Measurements from ENCODE around the gene APBB2. TPM values are rescaled to one million over a fixed set of nuclear protein-coding genes. Genes with fewer than 3 reads are reported as not detected.
A peak's percentile ranks its signal among the peaks of the same experiment; 100 is the strongest.

The APBB2 gene
- total and polyA plus RNA-seq, 2 experiments from 2014 or later = 24.1 to 61.0 TPM

DNA sequence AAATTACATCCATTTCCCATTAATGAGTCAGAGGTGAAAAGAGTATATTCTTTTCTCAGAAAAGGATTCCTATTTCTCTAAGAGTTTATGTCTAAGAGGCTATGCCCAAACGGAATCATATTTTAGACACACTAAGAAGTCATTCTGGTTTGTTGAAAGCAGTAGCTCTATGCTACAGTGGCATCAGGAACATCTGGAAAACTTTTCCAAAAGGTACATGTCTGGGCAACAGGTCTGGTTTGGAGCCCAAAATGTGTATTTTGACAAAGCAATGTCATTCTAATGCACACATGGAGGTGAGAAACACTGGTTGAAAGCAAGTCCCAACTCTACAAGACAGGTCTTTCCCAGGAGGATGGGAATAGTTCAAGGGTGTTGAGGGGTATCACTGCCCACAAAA is 56.1 kb downstream of the APBB2 start:
- Histone ChIP-seq H3K9me2 (ENCODE audit: insufficient read depth) (no peaks in the 10 kb centered on the region), H3K79me2 (ENCODE audit: insufficient read depth) (peaks cover 75% of the 10 kb centered on the region), H3K9me3 (ENCODE audit: low read depth) (no peaks in the 10 kb centered on the region), H3K9ac (no peak overlapping the region), H3K4me1 (ENCODE audit: insufficient read depth) (peaks cover 64% of the 10 kb centered on the region), H3F3A (ENCODE audit: insufficient read depth) (peaks cover 78% of the 10 kb centered on the region), H3K4me2 (ENCODE audit: unreplicated experiment) (no peak overlapping the region), H3K27ac (no peak overlapping the region), H2AFZ (no peak overlapping the region), H4K20me1 (ENCODE audit: insufficient read depth) (no peaks in the 10 kb centered on the region; the same call in 1 of the 2 replicates), H3K36me3 (ENCODE audit: low read depth) (no peaks in the 10 kb centered on the region), H3K27me3 (replicated peaks; ENCODE audit: insufficient read depth) (no peaks in the 10 kb centered on the region), H3K4me3 (no peak overlapping the region)
- TF ChIP-seq EZH2phosphoT487 (IDR thresholded peaks at IDR 0.05; ENCODE audit: insufficient read depth, low read depth) = no peak
- TF ChIP-seq EZH2 (IDR thresholded peaks at IDR 0.05; ENCODE audit: insufficient read depth, poor library complexity, severe bottlenecking) = no peak
- in situ Hi-C loops (cut with MboI) = no loop called here
- no peak for DNase-seq
- 88 to 97% methylated on average over 1 of the region's 1 CpG for WGBS, 2 experiments (ENCODE audit: low coverage in 1 of 2, low lambda C conversion rate in 2 of 2, missing lambda C conversion rate in 2 of 2)

DNA sequence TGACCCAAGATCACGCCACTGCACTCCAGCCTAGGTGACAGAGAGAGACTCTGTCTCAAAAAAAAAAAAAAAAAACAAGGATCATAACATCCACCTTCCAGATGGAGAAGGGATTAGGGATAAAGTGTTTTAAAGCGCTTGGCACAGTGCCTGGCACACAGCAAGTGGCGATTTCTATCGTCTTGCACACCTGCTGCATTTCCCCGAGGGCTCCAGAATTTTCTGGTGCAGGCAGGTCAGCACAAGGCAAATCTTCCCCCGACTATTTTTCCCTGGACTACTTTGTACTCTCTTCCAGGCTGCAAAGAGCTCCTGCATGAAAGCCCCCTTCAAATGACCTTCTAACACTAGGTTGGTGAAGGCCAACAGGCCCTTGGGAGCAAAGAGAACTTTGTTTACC is 57.3 kb downstream of the APBB2 start:
- in situ Hi-C loops (cut with MboI) = no loop called here
- Histone ChIP-seq H3F3A (ENCODE audit: insufficient read depth) (peaks cover 73% of the 10 kb centered on the region), H3K4me3 (no peak overlapping the region), H3K9me2 (ENCODE audit: insufficient read depth) (no peaks in the 10 kb centered on the region), H3K4me2 (ENCODE audit: unreplicated experiment) (no peak overlapping the region), H3K36me3 (ENCODE audit: low read depth) (no peaks in the 10 kb centered on the region), H3K4me1 (ENCODE audit: insufficient read depth) (peaks cover 64% of the 10 kb centered on the region), H3K27me3 (replicated peaks; ENCODE audit: insufficient read depth) (no peaks in the 10 kb centered on the region), H3K9ac (no peak overlapping the region), H3K79me2 (ENCODE audit: insufficient read depth) (peaks cover 75% of the 10 kb centered on the region), H3K9me3 (ENCODE audit: low read depth) (no peaks in the 10 kb centered on the region), H4K20me1 (ENCODE audit: insufficient read depth) (no peaks in the 10 kb centered on the region), H3K27ac (peak overlapping the region; percentile 67), H2AFZ (no peak overlapping the region)
- no peak for TF ChIP-seq EZH2 (IDR thresholded peaks at IDR 0.05; ENCODE audit: insufficient read depth, poor library complexity, severe bottlenecking)
- no peak for TF ChIP-seq EZH2phosphoT487 (IDR thresholded peaks at IDR 0.05; ENCODE audit: insufficient read depth, low read depth)
- WGBS, 2 experiments (ENCODE audit: low coverage in 1 of 2, low lambda C conversion rate in 2 of 2, missing lambda C conversion rate in 2 of 2) = 73 to 87% methylated on average over 6 of the region's 6 CpGs
- DNase-seq = no peak

DNA sequence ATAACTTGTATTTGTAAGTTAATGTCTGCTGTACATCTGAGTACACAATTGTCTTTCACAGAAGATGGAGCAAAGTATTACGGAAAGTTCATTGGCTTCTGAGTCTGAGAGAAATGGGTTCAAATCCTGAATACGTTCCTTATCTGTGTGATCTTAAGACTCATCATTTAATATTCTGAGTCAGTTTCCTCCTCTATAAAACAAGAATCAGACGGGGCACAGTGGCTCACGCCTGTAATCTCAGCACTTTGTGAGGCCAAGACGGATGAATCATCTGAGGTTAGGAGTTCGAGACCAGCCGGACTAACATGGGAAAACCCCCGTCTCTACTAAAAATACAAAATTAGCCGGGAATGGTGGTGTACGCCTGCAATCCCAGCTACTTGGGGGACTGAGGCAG is 57.8 kb downstream of the APBB2 start:
- peaks cover 75% of the 10 kb centered on the region for H3K79me2 ChIP-seq (ENCODE audit: insufficient read depth)
- no peaks in the 10 kb centered on the region for H3K9me2 ChIP-seq (ENCODE audit: insufficient read depth)
- H3K36me3 ChIP-seq (ENCODE audit: low read depth) = no peaks in the 10 kb centered on the region
- no peaks in the 10 kb centered on the region for H3K9me3 ChIP-seq (ENCODE audit: low read depth)
- H2AFZ ChIP-seq = no peak overlapping the region
- peak overlapping the region; percentile 90 for H3K4me2 ChIP-seq (ENCODE audit: unreplicated experiment)
- 13 to 15% methylated on average over 10 of the region's 10 CpGs for WGBS, 2 experiments (ENCODE audit: low coverage in 1 of 2, low lambda C conversion rate in 2 of 2, missing lambda C conversion rate in 2 of 2)
- H4K20me1 ChIP-seq (ENCODE audit: insufficient read depth) = no peaks in the 10 kb centered on the region
- H3K27ac ChIP-seq = peak overlapping the region; percentile 67
- H3K27me3 ChIP-seq (replicated peaks; ENCODE audit: insufficient read depth) = no peaks in the 10 kb centered on the region
- peaks cover 62% of the 10 kb centered on the region for H3K4me1 ChIP-seq (ENCODE audit: insufficient read depth)
- H3F3A ChIP-seq (ENCODE audit: insufficient read depth) = peaks cover 69% of the 10 kb centered on the region
- H3K4me3 ChIP-seq = 0 out of 2 replicates have a peak overlapping the region, but pooled peaks have one; percentile 64
- in situ Hi-C loops (cut with MboI) = no loop called here
- peak; percentile 78 for DNase-seq
- no peak overlapping the region for H3K9ac ChIP-seq
- TF ChIP-seq EZH2 (IDR thresholded peaks at IDR 0.05; ENCODE audit: insufficient read depth, poor library complexity, severe bottlenecking) (no peak), EZH2phosphoT487 (IDR thresholded peaks at IDR 0.05; ENCODE audit: insufficient read depth, low read depth) (no peak)

DNA sequence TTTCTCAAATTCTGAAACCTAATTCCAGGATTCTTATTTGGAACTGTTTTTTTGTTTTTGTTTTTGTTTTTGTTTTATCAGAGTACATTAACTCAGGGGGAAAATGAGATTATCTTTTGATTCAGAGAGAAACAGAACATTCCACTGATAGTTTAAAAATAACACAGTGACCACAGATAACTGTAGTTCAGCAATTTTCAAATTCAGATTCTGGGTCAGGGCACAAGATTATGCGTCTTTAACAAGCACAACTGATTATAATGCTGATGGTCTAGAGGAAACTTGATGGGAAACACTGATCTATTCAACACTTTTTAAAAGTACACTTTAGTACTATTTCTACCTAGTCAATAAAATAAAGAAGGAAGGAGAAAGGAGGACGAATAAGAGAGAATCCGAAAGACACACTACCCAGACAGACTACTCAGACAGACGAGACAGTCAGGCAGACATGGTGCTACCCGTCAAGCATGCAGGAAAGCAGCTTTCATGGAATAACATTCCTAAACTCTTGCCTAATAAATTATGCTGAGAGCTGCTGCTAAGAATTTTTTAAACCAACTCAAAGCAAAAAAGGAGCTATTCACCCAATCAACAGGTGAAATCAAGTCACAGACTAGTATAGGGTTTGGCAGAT is 59.0 kb downstream of the APBB2 start:
- Histone ChIP-seq H3K27ac (peak overlapping the region; percentile 67), H4K20me1 (ENCODE audit: insufficient read depth) (no peaks in the 10 kb centered on the region), H3K4me3 (peak overlapping the region; percentile 64), H3K36me3 (ENCODE audit: low read depth) (no peaks in the 10 kb centered on the region), H3K79me2 (ENCODE audit: insufficient read depth) (peaks cover 83% of the 10 kb centered on the region), H3K27me3 (replicated peaks; ENCODE audit: insufficient read depth) (no peaks in the 10 kb centered on the region), H3K9ac (peak overlapping the region; percentile 44), H2AFZ (peak overlapping the region; percentile 37; the same call in 1 of the 2 replicates), H3K4me1 (ENCODE audit: insufficient read depth) (peaks cover 49% of the 10 kb centered on the region), H3K9me2 (ENCODE audit: insufficient read depth) (no peaks in the 10 kb centered on the region), H3F3A (ENCODE audit: insufficient read depth) (peaks cover 56% of the 10 kb centered on the region), H3K9me3 (ENCODE audit: low read depth) (no peaks in the 10 kb centered on the region), H3K4me2 (ENCODE audit: unreplicated experiment) (peak overlapping the region; percentile 90)
- WGBS, 2 experiments (ENCODE audit: low coverage in 1 of 2, low lambda C conversion rate in 2 of 2, missing lambda C conversion rate in 2 of 2) = 3 to 5% methylated on average over 5 of the region's 5 CpGs
- in situ Hi-C loops (cut with MboI) = no loop called here
- TF ChIP-seq EZH2 (IDR thresholded peaks at IDR 0.05; ENCODE audit: insufficient read depth, poor library complexity, severe bottlenecking) = no peak
- no peak for TF ChIP-seq EZH2phosphoT487 (IDR thresholded peaks at IDR 0.05; ENCODE audit: insufficient read depth, low read depth)
- peak; percentile 86 for DNase-seq
